ENCODE results near the gene CHI3L1.

CHI3L1 gene

DNA sequence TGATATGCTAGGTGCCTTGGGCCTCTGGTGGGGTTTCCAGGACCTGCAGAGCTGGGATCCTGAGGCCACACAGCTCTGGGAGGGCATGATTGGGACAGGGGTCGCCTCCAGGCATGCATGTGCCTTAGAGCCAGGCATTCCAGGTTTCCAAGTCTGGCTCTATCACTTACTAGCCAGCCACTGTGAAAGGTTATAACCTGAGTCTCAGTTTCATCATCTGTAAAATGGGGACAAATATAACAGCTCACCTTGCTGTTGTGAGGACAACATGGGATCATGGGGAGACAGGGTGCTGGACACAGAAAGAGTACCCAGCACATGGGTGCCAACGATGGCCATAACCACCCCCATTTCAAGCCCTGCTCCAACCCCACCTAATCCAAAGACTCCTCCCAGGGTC, 2.7 kb downstream of the CHI3L1 start:
- H3K4me3 ChIP-seq (replicated peaks; ENCODE audit: low read depth, low read length) = no peak overlapping the region
- no peak for DNase-seq (ENCODE audit: low read depth)
- TF ChIP-seq, protein P1, sequence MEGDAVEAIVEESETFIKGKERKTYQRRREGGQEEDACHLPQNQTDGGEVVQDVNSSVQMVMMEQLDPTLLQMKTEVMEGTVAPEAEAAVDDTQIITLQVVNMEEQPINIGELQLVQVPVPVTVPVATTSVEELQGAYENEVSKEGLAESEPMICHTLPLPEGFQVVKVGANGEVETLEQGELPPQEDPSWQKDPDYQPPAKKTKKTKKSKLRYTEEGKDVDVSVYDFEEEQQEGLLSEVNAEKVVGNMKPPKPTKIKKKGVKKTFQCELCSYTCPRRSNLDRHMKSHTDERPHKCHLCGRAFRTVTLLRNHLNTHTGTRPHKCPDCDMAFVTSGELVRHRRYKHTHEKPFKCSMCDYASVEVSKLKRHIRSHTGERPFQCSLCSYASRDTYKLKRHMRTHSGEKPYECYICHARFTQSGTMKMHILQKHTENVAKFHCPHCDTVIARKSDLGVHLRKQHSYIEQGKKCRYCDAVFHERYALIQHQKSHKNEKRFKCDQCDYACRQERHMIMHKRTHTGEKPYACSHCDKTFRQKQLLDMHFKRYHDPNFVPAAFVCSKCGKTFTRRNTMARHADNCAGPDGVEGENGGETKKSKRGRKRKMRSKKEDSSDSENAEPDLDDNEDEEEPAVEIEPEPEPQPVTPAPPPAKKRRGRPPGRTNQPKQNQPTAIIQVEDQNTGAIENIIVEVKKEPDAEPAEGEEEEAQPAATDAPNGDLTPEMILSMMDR (IDR thresholded peaks at IDR 0.05; ENCODE audit: low read length, missing control alignments) = no peak

DNA sequence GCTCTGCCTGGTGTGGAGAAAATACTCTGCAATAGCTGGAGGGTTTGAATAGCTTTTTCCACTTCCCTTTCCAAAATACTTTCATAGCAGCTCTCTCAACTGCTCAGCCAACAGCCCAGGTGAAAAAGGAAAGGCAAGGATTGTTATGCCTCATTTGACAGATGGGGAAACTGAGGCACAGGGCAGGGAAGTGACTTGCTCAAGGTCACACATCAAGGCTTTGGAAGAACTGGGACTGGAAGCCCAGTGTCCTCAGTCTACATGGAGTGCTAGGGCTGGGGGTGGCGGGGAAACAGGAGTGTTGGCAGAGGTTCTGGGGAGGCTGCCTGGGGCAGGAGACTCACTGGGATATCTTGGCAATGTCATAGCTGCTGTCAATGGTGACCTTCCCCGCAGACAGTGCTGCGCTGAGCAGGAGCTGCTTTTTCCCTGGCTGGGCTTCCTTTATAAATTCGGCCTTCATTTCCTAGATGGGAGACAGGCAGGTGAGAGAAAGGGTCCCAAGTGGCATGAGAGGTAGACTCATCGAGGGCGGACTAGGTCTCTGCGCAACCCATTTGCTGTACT, 4.0 kb downstream of the CHI3L1 start:
- DNase-seq (ENCODE audit: low read depth) = no peak
- no peak overlapping the region for H3K4me3 ChIP-seq (replicated peaks; ENCODE audit: low read depth, low read length)
- TF ChIP-seq, protein P1 (IDR thresholded peaks at IDR 0.05; ENCODE audit: low read length, missing control alignments) = no peak

DNA sequence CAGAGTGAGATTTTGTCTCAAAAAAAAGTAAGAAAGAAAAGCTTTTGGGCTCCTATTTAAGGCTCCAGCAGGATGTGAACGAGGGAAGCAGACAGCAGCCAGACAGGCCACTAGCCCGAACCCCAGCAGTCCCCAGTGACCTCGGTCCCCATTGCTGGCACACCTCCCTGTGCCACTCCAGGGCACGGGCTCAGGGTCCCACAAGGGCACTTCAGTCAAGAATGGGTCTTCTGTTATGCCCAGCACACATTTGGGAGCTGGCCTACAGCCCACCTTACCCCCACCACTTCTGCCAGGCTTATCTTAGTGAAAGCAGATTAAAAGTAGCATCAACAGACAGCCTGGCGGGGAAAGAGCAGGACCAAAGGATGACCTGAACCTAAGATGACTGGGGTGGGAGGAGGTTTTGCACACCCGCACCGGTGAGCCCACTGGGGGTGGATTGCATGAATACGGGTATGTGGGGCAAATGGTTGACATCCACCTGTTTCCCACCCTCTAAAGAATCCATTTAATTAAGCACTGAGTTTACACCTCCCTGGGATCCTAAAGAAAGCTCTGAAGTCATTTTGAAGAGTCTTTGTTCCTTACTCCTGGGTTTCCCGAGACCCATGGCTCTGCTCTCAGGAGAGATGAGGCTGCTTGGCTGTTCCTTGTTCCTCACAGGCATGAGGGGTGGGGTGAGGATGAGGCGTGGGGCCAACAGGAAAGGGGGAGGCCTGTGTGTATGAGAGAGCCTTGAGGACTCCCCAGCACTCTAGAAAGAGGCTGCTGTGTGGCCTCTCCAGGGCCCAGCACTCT, 4.7 kb downstream of the CHI3L1 start:
- TF ChIP-seq, protein P1 (IDR thresholded peaks at IDR 0.05; ENCODE audit: low read length, missing control alignments) = no peak
- no peak for DNase-seq (ENCODE audit: low read depth)
- H3K4me3 ChIP-seq (replicated peaks; ENCODE audit: low read depth, low read length) = no peak overlapping the region

DNA sequence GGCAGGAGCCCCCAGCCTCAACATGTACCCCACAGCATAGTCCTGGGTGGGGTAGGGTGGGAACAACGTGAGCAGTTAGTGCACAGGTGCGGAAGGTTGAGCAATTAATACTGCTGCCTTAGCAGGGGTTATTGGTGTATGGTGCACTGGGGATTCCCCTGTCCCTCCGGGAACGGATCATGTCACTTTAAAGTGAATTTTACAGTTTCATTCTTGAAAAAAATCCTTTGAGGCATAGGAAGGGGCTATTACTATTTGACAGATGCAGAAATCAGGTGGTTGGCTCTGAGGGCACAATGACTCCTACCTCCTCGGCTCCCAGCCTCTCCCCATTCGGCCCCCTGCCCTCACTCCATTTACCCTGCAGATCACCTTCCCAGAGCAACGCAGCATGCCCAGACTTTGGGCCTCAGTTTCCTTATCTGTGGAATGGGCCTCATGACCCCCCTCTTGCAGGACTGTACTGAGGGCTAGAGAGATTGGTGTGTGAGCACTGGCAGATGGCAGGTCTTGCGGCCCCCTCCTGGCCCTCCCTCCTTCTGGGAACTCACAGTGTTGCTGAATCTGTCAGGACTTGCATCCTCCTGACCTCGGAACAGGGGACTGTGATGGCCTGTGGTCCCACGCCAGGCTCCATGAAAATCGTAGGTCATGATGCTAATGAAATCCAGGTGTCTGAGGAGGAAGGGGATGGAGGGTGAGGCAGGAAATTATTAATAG, 5.7 kb downstream of the CHI3L1 start:
- no peak for DNase-seq (ENCODE audit: low read depth)
- no peak overlapping the region for H3K4me3 ChIP-seq (replicated peaks; ENCODE audit: low read depth, low read length)
- TF ChIP-seq, protein P1 (IDR thresholded peaks at IDR 0.05; ENCODE audit: low read length, missing control alignments) = no peak

DNA sequence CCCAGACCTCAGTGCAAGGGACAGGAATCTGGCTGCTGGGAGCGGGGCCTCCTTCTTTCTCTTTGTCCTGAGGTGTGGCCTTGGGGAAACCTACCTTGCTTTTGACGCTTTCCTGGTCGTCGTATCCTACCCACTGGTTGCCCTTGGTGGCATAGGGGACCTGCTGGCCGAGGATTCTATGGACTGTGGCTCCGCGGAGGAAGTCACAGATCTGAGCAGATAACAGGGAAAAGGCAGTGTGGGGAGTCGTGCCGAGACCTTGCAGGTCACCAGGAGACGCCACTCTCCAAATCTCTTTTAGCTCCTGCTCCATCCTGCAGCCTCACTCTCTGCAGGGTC, 6.9 kb downstream of the CHI3L1 start:
- no peak for DNase-seq (ENCODE audit: low read depth)
- TF ChIP-seq, protein P1 (IDR thresholded peaks at IDR 0.05; ENCODE audit: low read length, missing control alignments) = no peak
- H3K4me3 ChIP-seq (replicated peaks; ENCODE audit: low read depth, low read length) = no peak overlapping the region

DNA sequence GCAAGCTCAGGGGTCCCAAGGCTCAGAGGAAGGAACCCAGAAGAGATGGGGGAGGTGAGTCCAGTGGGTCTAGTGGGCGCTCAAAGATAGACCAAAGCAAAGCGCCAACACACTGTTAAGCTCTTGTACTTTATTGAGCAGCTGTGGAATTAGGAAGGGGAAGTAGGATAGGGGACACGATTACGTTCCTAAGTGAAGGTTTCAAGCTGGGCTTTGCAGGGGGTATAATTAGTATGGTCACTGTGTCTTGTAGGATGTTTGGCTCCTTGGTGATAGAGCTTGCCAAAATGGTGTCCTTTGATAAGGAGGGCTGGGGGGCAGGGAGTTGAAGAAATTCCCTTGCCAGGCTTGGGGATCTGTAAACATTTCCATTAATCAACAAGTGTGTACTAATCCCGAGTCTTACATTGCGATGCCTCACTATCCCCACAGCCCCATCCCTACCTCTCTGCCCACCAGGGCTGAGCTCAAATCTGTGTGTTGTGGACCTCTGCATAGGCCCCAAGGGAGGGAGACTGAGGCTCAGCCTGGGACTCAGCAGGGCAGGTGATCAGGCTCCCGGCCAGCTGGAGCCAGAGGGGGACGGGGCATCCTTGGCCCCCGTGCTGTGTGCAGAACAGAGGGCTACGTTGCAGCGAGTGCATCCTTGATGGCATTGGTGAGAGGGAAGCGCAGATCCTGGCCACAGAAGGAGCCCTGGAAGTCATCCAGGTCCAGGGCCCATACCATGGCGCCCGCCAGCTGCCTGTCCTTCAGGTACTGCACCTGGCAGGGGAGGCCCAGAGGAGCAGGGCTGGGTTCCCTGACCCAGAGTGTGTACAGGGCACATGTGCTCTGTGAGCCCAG, 7.5 kb downstream of the CHI3L1 start:
- DNase-seq (ENCODE audit: low read depth) = no peak
- TF ChIP-seq, protein P1 (IDR thresholded peaks at IDR 0.05; ENCODE audit: low read length, missing control alignments) = no peak
- no peak overlapping the region for H3K4me3 ChIP-seq (replicated peaks; ENCODE audit: low read depth, low read length)
